HepG2 (cell line): ENCODE measurements around the gene NLGN2. TPM values are rescaled to one million over a fixed set of nuclear protein-coding genes. Genes with fewer than 3 reads are reported as not detected.

Experiments
- AGO2 ChIP-seq: fragments of 200-400 bp; formaldehyde crosslinking; optimal IDR thresholded peaks from 2 replicates; pipeline ENCODE3; 2017; ENCODE audit warnings: mild to moderate bottlenecking, low read depth, low read length, moderate library complexity
- EEA1 ChIP-seq: sonication (generic); formaldehyde crosslinking; IDR thresholded peaks from 2 replicates; pipeline ENCODE4 v1.5.1; 2020; ENCODE audit warnings: mild to moderate bottlenecking, missing genetic modification reagents, borderline replicate concordance
- HIVEP1 ChIP-seq: sonication (generic); formaldehyde crosslinking; IDR thresholded peaks from 2 replicates; pipeline ENCODE4 v1.4.0; 2020; ENCODE audit warnings: mild to moderate bottlenecking, missing genetic modification reagents
- MAZ ChIP-seq, 2 experiments: sonication (generic) in 1 of 2; formaldehyde crosslinking in 1 of 2; IDR thresholded peaks; 2 replicates each; pipeline versions ENCODE4 v1.5.0 to v1.6.1; 2012 to 2020; ENCODE audit warnings: low read depth in 2 of 2, mild to moderate bottlenecking in 2 of 2, borderline replicate concordance in 1 of 2, improper control_type of control experiment in 1 of 2, low read length in 1 of 2, missing genetic modification reagents in 1 of 2, moderate library complexity in 1 of 2
- MIER3 ChIP-seq: IDR thresholded peaks from 2 replicates; pipeline ENCODE4 v1.6.1; 2016; ENCODE audit warnings: missing compliant biosample characterization, borderline replicate concordance
- MYC ChIP-seq: sonication (generic); formaldehyde crosslinking; IDR thresholded peaks from 2 replicates; pipeline ENCODE4 v1.9.0; 2021; ENCODE audit warnings: missing genetic modification reagents, borderline replicate concordance
- ONECUT2 ChIP-seq: sonication (generic); formaldehyde crosslinking; IDR thresholded peaks from 2 replicates; pipeline ENCODE4 v1.4.0; 2020; ENCODE audit warnings: missing genetic modification reagents
- PHF21A ChIP-seq: sonication (generic); formaldehyde crosslinking; IDR thresholded peaks from 2 replicates; pipeline ENCODE4 v1.5.0; 2020; ENCODE audit warnings: mild to moderate bottlenecking, missing genetic modification reagents
- RXRA ChIP-seq: sonication (generic); formaldehyde crosslinking; IDR thresholded peaks from 2 replicates; pipeline ENCODE4 v1.5.1; 2020; ENCODE audit warnings: missing genetic modification reagents
- SIX1 ChIP-seq: sonication (generic); formaldehyde crosslinking; IDR thresholded peaks from 2 replicates; pipeline ENCODE4 v1.4.0; 2020; ENCODE audit warnings: missing genetic modification reagents, borderline replicate concordance
- TOE1 ChIP-seq: sonication (generic); formaldehyde crosslinking; IDR thresholded peaks from 2 replicates; pipeline ENCODE4 v1.4.0; 2020; ENCODE audit warnings: mild to moderate bottlenecking, missing genetic modification reagents
- ZBTB38 ChIP-seq: sonication (generic); formaldehyde crosslinking; IDR thresholded peaks from 2 replicates; pipeline ENCODE4 v1.5.1; 2020; ENCODE audit warnings: mild to moderate bottlenecking, missing genetic modification reagents
- ZNF350 ChIP-seq: sonication (generic); formaldehyde crosslinking; IDR thresholded peaks from 2 replicates; pipeline ENCODE4 v1.4.0; 2020; ENCODE audit warnings: mild to moderate bottlenecking, low read depth, missing genetic modification reagents, borderline replicate concordance
- ZNF614 ChIP-seq: IDR thresholded peaks from 2 replicates; pipeline ENCODE4 v1.6.1; 2018; ENCODE audit warnings: missing biosample characterization, missing genetic modification reagents, inconsistent platforms, borderline replicate concordance
- ZNF749 ChIP-seq: sonication (generic); formaldehyde crosslinking; IDR thresholded peaks from 2 replicates; pipeline ENCODE4 v1.8.0; 2022; ENCODE audit warnings: mild to moderate bottlenecking, missing genetic modification reagents, moderate library complexity, borderline replicate concordance
- ZNF773 ChIP-seq: sonication (generic); formaldehyde crosslinking; IDR thresholded peaks from 2 replicates; pipeline ENCODE4 v1.4.0; 2020; ENCODE audit warnings: missing genetic modification reagents, borderline replicate concordance
- ZNF777 ChIP-seq: sonication (generic); formaldehyde crosslinking; IDR thresholded peaks from 2 replicates; pipeline ENCODE4 v1.4.0; 2020; ENCODE audit warnings: missing genetic modification reagents
- polyA plus RNA-seq, 8 experiments: library from polyadenylated mRNA; depleted of rRNA in 3 of 8; stranded (reverse) in 7 of 8; unstranded in 1 of 8; fragments of >200 nt; fragmentation: Illumina TruSeq in 4 of 8; extraction: Trizol in 4 of 8; gene quantifications; 2 replicates each; pipeline versions ENCODE4 v1.2.1 to v1.2.3, GENCODE V29; 2011 to 2016; ENCODE audit warnings: low read depth in 4 of 8, missing spikeins in 1 of 8, mixed read lengths in 1 of 8; ENCODE audit not compliant: insufficient read depth in 1 of 8
- total RNA-seq, 5 experiments: library from RNA; depleted of rRNA; stranded (reverse); fragments of >200 nt; fragmentation: Illumina TruSeq; extraction: Trizol; gene quantifications; 2 replicates each; pipeline ENCODE4 v1.2.3, GENCODE V29; 2016; ENCODE audit warnings: low read depth in 1 of 5
- TF ChIP-seq, protein P1 (sequence below): IDR thresholded peaks from 2 replicates; pipeline ENCODE4 v1.6.1; 2016; ENCODE audit warnings: missing biosample characterization, missing genetic modification reagents, low read depth
- TF ChIP-seq, protein P2 (sequence below): sonication (generic); formaldehyde crosslinking; IDR thresholded peaks from 2 replicates; pipeline ENCODE4 v1.5.1; 2020; ENCODE audit warnings: mild to moderate bottlenecking, missing genetic modification reagents, borderline replicate concordance
- TF ChIP-seq, protein P3 (sequence below): IDR thresholded peaks from 2 replicates; pipeline ENCODE4 v1.6.1; 2012; ENCODE audit warnings: low read depth, low read length, improper control_type of control experiment

NLGN2 gene
- total and polyA plus RNA-seq, 2 of the 13 experiments (the other 11 are each of a cell fraction or from before 2014, with no cell fraction given) = 1.9 to 11.0 TPM

DNA sequence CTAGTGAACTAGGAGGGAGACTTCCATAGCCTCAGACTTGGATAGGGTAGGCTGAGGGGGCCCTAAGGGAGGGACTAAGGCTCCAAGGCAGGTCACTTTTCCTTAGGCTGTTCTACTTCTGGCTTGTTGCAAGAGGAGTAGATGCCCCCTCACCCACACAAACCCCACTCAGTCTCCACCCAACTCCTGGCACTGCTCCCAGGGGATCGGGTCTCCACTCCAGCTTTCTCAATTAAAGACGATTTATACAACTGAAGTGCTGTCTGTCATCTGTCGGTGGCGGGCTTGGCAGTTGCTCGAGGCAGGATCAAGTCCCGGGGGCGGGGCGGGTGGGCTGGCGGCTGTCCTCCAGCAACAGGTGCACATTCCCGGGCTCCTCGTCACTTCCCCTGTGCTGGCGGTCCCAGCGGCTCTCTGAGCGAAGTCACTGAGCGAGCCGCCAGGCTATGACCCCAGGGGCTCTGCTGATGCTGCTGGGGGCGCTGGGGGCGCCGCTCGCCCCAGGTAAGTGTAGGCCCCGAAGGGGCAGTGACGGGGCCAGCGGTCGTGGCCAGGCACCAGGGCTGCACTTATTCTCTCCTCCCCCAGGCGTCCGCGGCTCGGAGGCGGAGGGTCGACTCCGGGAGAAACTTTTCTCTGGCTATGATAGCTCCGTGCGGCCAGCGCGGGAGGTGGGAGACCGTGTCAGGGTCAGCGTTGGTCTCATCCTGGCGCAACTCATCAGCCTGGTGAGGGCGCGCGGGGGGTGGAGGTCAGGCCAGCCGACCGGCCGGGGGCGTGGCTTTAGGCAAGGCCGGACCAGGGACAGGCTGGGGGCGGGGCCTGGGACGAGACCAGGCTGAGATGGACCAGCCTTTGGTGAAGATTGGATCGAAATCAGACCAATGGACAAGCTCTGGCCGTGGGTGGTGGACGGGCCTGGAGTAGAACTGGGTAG lies 37.3 kb downstream of the NLGN2 start, which contains the start of gene CHRNB1 (continued):
- peak; percentile 56; the same call in 1 of the 2 replicates for TF ChIP-seq MAZ (IDR thresholded peaks at IDR 0.05; ENCODE audit: borderline replicate concordance, low read depth, low read length)
- peak; percentile 82 for TF ChIP-seq MAZ (CRISPR knock-in tag; IDR thresholded peaks at IDR 0.05; ENCODE audit: low read depth)
- TF ChIP-seq, protein P1, sequence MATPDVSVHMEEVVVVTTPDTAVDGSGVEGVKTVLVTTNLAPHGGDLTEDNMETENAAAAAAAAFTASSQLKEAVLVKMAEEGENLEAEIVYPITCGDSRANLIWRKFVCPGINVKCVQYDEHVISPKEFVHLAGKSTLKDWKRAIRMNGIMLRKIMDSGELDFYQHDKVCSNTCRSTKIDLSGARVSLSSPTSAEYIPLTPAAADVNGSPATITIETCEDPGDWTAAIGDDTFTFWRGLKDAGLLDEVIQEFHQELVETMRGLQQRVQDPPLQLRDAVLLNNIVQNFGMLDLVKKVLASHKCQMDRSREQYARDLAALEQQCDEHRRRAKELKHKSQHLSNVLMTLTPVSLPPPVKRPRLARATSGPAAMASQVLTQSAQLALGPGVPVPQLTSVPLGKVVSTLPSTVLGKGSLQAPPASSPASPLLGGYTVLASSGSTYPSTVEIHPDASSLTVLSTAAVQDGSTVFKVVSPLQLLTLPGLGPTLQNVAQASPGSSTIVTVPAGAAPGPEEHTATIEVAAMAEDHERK = no peak
- peak; percentile 94 for TF ChIP-seq ZNF777
- TF ChIP-seq TOE1 (CRISPR knock-in tag) = no peak
- peak; percentile 13; the same call in 1 of the 2 replicates for TF ChIP-seq MYC
- no peak for TF ChIP-seq SIX1 (CRISPR knock-in tag)
- peak; percentile 78 for TF ChIP-seq RXRA
- TF ChIP-seq ZNF773 (CRISPR knock-in tag) = no peak
- peak; percentile 65; the same call in 1 of the 2 replicates for TF ChIP-seq ZNF350 (CRISPR knock-in tag)
- no peak for TF ChIP-seq ZNF614
- no peak for TF ChIP-seq ONECUT2 (CRISPR knock-in tag)
- TF ChIP-seq, protein P2, sequence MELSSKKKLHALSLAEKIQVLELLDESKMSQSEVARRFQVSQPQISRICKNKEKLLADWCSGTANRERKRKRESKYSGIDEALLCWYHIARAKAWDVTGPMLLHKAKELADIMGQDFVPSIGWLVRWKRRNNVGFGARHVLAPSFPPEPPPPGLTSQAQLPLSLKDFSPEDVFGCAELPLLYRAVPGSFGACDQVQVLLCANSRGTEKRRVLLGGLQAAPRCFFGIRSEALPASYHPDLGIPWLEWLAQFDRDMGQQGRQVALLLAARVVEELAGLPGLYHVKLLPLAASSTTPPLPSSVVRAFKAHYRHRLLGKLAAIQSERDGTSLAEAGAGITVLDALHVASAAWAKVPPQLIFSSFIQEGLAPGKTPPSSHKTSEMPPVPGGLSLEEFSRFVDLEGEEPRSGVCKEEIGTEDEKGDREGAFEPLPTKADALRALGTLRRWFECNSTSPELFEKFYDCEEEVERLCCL (CRISPR knock-in tag) = no peak
- TF ChIP-seq HIVEP1 = peak; percentile 68; the same call in 1 of the 2 replicates
- TF ChIP-seq, protein P3, sequence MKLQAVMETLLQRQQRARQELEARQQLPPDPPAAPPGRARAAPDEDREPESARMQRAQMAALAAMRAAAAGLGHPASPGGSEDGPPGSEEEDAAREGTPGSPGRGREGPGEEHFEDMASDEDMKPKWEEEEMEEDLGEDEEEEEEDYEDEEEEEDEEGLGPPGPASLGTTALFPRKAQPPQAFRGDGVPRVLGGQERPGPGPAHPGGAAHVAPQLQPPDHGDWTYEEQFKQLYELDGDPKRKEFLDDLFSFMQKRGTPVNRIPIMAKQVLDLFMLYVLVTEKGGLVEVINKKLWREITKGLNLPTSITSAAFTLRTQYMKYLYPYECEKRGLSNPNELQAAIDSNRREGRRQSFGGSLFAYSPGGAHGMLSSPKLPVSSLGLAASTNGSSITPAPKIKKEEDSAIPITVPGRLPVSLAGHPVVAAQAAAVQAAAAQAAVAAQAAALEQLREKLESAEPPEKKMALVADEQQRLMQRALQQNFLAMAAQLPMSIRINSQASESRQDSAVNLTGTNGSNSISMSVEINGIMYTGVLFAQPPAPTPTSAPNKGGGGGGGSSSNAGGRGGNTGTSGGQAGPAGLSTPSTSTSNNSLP = no peak
- TF ChIP-seq EEA1 (CRISPR knock-in tag) = no peak
- TF ChIP-seq ZNF749 = 0 out of 2 replicates have a peak, but pooled peaks have one; percentile 49
- 0 out of 2 replicates have a peak, but pooled peaks have one; percentile 33 for TF ChIP-seq ZBTB38 (CRISPR knock-in tag)
- TF ChIP-seq MIER3 (CRISPR knock-in tag) = peak; percentile 20; the same call in 1 of the 2 replicates
- TF ChIP-seq AGO2 = no peak
- 0 out of 2 replicates have a peak, but pooled peaks have one; percentile 66 for TF ChIP-seq PHF21A (CRISPR knock-in tag)
